ENCODE measurements around the gene KCNQ5.
A peak's percentile ranks its signal among the peaks of the same experiment; 100 is the strongest.

DNA sequence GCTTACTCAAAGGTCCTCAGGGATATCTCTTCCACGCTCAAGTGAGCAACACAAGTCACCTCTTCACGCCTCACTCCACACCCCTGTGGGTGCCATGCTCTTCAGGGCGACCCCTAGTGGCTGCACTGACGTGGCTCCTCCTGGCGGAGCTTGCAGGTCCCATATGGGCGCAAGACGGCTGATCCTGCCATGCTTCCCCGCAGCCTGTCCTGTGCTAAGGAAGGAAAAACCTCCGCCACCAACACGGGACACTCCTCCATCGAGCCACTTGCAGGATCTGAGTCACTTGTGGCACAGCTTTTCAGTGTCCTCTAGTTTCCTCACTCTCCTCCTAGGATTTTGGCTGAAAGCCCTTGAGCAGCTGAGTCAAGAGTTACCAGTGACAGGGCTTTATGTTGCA is 512.7 kb downstream of the KCNQ5 start:
- TF ChIP-seq, protein P1, sequence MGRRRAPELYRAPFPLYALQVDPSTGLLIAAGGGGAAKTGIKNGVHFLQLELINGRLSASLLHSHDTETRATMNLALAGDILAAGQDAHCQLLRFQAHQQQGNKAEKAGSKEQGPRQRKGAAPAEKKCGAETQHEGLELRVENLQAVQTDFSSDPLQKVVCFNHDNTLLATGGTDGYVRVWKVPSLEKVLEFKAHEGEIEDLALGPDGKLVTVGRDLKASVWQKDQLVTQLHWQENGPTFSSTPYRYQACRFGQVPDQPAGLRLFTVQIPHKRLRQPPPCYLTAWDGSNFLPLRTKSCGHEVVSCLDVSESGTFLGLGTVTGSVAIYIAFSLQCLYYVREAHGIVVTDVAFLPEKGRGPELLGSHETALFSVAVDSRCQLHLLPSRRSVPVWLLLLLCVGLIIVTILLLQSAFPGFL (CRISPR knock-in tag; IDR thresholded peaks at IDR 0.05; ENCODE audit: borderline replicate concordance) = no peak
- no peak for TF ChIP-seq NR3C1 (CRISPR knock-in tag; conservative IDR thresholded peaks at IDR 0.05; ENCODE audit: low read depth)
- TF ChIP-seq, protein P2, sequence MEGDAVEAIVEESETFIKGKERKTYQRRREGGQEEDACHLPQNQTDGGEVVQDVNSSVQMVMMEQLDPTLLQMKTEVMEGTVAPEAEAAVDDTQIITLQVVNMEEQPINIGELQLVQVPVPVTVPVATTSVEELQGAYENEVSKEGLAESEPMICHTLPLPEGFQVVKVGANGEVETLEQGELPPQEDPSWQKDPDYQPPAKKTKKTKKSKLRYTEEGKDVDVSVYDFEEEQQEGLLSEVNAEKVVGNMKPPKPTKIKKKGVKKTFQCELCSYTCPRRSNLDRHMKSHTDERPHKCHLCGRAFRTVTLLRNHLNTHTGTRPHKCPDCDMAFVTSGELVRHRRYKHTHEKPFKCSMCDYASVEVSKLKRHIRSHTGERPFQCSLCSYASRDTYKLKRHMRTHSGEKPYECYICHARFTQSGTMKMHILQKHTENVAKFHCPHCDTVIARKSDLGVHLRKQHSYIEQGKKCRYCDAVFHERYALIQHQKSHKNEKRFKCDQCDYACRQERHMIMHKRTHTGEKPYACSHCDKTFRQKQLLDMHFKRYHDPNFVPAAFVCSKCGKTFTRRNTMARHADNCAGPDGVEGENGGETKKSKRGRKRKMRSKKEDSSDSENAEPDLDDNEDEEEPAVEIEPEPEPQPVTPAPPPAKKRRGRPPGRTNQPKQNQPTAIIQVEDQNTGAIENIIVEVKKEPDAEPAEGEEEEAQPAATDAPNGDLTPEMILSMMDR (IDR thresholded peaks at IDR 0.05) = peak; percentile 73
- TF ChIP-seq, protein P3, sequence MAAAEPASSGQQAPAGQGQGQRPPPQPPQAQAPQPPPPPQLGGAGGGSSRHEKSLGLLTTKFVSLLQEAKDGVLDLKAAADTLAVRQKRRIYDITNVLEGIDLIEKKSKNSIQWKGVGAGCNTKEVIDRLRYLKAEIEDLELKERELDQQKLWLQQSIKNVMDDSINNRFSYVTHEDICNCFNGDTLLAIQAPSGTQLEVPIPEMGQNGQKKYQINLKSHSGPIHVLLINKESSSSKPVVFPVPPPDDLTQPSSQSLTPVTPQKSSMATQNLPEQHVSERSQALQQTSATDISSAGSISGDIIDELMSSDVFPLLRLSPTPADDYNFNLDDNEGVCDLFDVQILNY (CRISPR knock-in tag; IDR thresholded peaks at IDR 0.05) = no peak
- TF ChIP-seq JUN (CRISPR knock-in tag; IDR thresholded peaks at IDR 0.05) = no peak
- TF ChIP-seq, protein P4, sequence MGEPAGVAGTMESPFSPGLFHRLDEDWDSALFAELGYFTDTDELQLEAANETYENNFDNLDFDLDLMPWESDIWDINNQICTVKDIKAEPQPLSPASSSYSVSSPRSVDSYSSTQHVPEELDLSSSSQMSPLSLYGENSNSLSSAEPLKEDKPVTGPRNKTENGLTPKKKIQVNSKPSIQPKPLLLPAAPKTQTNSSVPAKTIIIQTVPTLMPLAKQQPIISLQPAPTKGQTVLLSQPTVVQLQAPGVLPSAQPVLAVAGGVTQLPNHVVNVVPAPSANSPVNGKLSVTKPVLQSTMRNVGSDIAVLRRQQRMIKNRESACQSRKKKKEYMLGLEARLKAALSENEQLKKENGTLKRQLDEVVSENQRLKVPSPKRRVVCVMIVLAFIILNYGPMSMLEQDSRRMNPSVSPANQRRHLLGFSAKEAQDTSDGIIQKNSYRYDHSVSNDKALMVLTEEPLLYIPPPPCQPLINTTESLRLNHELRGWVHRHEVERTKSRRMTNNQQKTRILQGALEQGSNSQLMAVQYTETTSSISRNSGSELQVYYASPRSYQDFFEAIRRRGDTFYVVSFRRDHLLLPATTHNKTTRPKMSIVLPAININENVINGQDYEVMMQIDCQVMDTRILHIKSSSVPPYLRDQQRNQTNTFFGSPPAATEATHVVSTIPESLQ (CRISPR knock-in tag; IDR thresholded peaks at IDR 0.05) = no peak
- TF ChIP-seq NR1H2 (CRISPR knock-in tag; IDR thresholded peaks at IDR 0.05) = no peak

Measured in WTC11 (cell line).